ACC112 (cell line): Measurements from ENCODE around the gene FANK1.
A peak's percentile ranks its signal among the peaks of the same experiment; 100 is the strongest.
"Not testable (repeated sequence)": the region's sequence is repeated elsewhere in the genome, so short reads cannot be mapped to it uniquely, and the experiment has no call there.

Experiments used
- H2AFZ ChIP-seq: fragments of 200-600 bp; sonication (generic); one replicate; pipeline ENCODE4 v1.6.0; 2017; ENCODE audit warnings: antibody characterized with exemption, low read length; ENCODE audit not compliant: unreplicated experiment
- H3K27ac ChIP-seq: fragments of 200-600 bp; sonication (generic); 2 replicates; pipeline ENCODE4 v1.5.1; 2014; ENCODE audit warnings: low read depth, mild to moderate bottlenecking, antibody characterized with exemption, low read length, moderate library complexity
- H3K27me3 ChIP-seq: fragments of 200-600 bp; sonication (generic); 2 replicates; pipeline ENCODE4 v1.6.1; 2014; ENCODE audit warnings: mild to moderate bottlenecking, antibody characterized with exemption, low read length, moderate library complexity, mixed read lengths; ENCODE audit not compliant: insufficient read depth
- H3K36me3 ChIP-seq: fragments of 200-600 bp; sonication (generic); 2 replicates; pipeline ENCODE4 v1.6.1; 2016; ENCODE audit warnings: mild to moderate bottlenecking, antibody characterized with exemption, low read length, moderate library complexity, mixed read lengths; ENCODE audit not compliant: insufficient read depth
- H3K4me1 ChIP-seq: fragments of 200-600 bp; sonication (generic); one replicate; pipeline ENCODE4 v1.6.1; 2016; ENCODE audit warnings: low read length, mixed read lengths; ENCODE audit not compliant: insufficient read depth, unreplicated experiment, control insufficient read depth
- H3K4me3 ChIP-seq: fragments of 200-600 bp; sonication (generic); 2 replicates; pipeline ENCODE4 v1.5.1; 2014; ENCODE audit warnings: mild to moderate bottlenecking, low read depth, low read length
- H3K79me2 ChIP-seq: fragments of 200-600 bp; sonication (generic); one replicate; pipeline ENCODE4 v1.6.0; 2016; ENCODE audit warnings: low read length; ENCODE audit not compliant: control insufficient read depth, unreplicated experiment, insufficient read depth

FANK1 gene

GRCh38 chr10:125889441-125889840 is 6.9 kb upstream of the FANK1 start:
- not testable (repeated sequence) for H3K4me3 ChIP-seq, H3K4me1 ChIP-seq, H3K27ac ChIP-seq, H3K27me3 ChIP-seq, H3K36me3 ChIP-seq, H2AFZ ChIP-seq
- peaks cover 23% of the 10 kb centered on the region for H3K79me2 ChIP-seq

GRCh38 chr10:125892402-125892801 is 4.0 kb upstream of the FANK1 start:
- not testable (repeated sequence) for H3K36me3 ChIP-seq, H3K4me1 ChIP-seq, H3K27ac ChIP-seq, H3K4me3 ChIP-seq, H2AFZ ChIP-seq, H3K27me3 ChIP-seq
- H3K79me2 ChIP-seq: peaks cover 28% of the 10 kb centered on the region

GRCh38 chr10:125894176-125894575 is 2.2 kb upstream of the FANK1 start:
- not testable (repeated sequence) for H3K36me3 ChIP-seq, H3K4me1 ChIP-seq, H3K27me3 ChIP-seq, H3K27ac ChIP-seq, H2AFZ ChIP-seq
- peaks cover 24% of the 10 kb centered on the region for H3K79me2 ChIP-seq
- peak overlapping the region; percentile 97; the same call in 1 of the 2 replicates for H3K4me3 ChIP-seq

GRCh38 chr10:125895130-125896087 is 955 bp upstream of the FANK1 start:
- peak overlapping the region; percentile 63 for H3K27ac ChIP-seq
- peaks cover 24% of the 10 kb centered on the region for H3K79me2 ChIP-seq
- H2AFZ ChIP-seq: peak overlapping the region; percentile 48
- H3K27me3 ChIP-seq, H3K36me3 ChIP-seq, H3K4me1 ChIP-seq: not testable (repeated sequence)
- H3K4me3 ChIP-seq: peak overlapping the region; percentile 97

- H3K27me3 ChIP-seq, H3K4me1 ChIP-seq, H3K27ac ChIP-seq, H3K36me3 ChIP-seq: not testable (repeated sequence)
- H2AFZ ChIP-seq: peak overlapping the region; percentile 99
- peaks cover 18% of the 10 kb centered on the region for H3K79me2 ChIP-seq
- peak overlapping the region; percentile 97 for H3K4me3 ChIP-seq
Observed at GRCh38 chr10:125897317-125897716, 953 bp downstream of the FANK1 start.

GRCh38 chr10:125900963-125901362 is 4.6 kb downstream of the FANK1 start:
- H3K79me2 ChIP-seq, H3K27me3 ChIP-seq, H3K4me1 ChIP-seq, H3K4me3 ChIP-seq, H2AFZ ChIP-seq, H3K36me3 ChIP-seq, H3K27ac ChIP-seq: not testable (repeated sequence)

- H3K27me3 ChIP-seq, H2AFZ ChIP-seq, H3K79me2 ChIP-seq, H3K4me3 ChIP-seq, H3K4me1 ChIP-seq, H3K27ac ChIP-seq, H3K36me3 ChIP-seq: not testable (repeated sequence)
Observed at GRCh38 chr10:125903135-125903640, 6.8 kb downstream of the FANK1 start.

GRCh38 chr10:125905069-125905994 is 9.0 kb downstream of the FANK1 start:
- H3K27ac ChIP-seq, H3K27me3 ChIP-seq: not testable (repeated sequence)

GRCh38 chr10:125907598-125907997 is 11.2 kb downstream of the FANK1 start:
- not testable (repeated sequence) for H3K27me3 ChIP-seq, H3K4me3 ChIP-seq, H3K79me2 ChIP-seq, H2AFZ ChIP-seq, H3K36me3 ChIP-seq, H3K4me1 ChIP-seq, H3K27ac ChIP-seq

More at GRCh38 chr10:125905069-125905994, 9.0 kb downstream of the FANK1 start:
- H3K4me1 ChIP-seq, H3K79me2 ChIP-seq, H2AFZ ChIP-seq, H3K36me3 ChIP-seq, H3K4me3 ChIP-seq: not testable (repeated sequence)

GRCh38 chr10:125908813-125909212 is 12.4 kb downstream of the FANK1 start:
- not testable (repeated sequence) for H3K36me3 ChIP-seq, H3K4me1 ChIP-seq, H3K79me2 ChIP-seq, H3K27me3 ChIP-seq, H3K4me3 ChIP-seq, H3K27ac ChIP-seq, H2AFZ ChIP-seq
